GM18505 (cell line): ENCODE results near the gene AP3D1.

ENCODE experiments used
- ATAC-seq: cut with Tn5 transposase; IDR thresholded peaks from one replicate; pipeline ENCODE4 v1.9.1; 2021; ENCODE audit not compliant: unreplicated experiment
- POLR2A ChIP-seq: IDR thresholded peaks from 4 replicates; pipeline ENCODE4 v1.6.1; 2011; ENCODE audit warnings: borderline replicate concordance; ENCODE audit not compliant: insufficient read depth, insufficient read length; ENCODE audit errors: extremely low read depth

Gene AP3D1

DNA sequence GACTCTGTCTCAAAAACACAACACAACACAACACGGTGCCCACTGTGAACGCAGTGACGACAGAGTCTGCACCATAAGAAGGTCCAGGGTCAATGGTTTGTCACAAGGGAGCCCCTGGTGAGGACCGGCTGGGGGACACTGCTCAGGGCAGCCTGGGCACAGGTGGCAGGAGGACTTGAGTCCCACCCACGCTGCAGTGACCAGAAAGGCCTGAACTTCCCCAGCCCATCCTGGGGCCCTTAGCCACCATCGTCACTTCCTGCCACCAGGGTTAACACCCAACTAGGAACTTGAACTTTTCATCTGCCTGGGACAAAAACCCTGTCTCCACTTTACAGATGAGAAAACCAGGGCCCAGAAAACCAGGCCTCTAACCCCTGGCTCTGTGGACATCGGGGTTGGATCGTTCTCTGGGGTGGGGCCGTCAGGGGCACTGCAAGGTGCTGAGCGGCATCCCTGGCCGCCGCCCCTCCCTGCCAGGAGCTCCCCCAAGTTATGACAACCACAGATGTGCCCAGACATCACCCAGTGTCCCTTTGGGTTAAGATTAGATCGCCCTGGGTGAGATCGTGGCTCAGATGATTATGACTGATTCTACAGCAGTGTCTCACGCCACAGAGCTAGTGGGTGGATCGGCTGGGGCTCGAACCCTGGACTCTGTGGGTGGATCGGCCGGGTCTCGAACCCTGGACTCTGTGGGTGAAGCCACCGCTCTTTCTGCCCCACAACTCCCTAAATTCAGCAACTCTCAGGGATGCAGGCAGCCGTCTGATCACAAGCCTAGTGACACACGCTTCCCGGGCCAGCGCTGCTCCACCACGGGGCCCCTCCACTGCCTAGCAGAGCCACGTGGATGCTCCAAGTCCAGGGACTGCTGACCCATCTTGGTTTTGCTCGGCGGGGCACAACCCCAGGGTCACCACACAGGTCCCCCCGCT lies 69.2 kb downstream of the AP3D1 start:
- no peak for ATAC-seq
- TF ChIP-seq POLR2A = peak; percentile 47

DNA sequence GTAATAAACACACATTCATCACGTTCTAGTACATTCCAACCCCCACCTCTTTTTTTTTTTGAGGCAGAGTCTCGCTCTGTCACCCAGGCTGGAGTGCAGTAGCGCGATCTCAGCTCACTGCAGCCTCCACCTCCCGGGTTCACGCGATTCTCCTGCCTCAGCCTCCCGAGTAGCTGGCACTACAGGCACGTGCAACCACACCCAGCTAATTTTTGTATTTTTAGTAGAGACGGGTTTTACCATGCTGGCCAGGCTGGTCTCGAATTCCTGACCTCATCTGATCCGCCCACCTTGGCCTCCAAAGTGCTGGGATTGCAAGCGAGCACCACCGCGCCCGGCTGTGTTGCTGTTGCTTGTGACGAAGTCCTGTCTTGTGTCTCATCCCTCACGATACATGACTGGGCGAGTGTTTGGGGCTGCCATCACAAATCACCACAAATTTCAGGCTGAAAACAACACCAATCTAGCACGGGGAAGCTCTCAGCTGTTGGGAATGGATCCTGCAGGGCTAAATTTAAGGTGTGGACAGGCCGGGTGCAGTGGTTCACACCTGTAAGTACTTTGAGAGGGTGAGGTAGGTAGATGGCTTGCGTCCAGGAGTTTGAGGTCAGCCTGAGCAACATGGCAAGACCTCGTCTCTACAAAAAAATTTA lies 70.9 kb downstream of the AP3D1 start:
- no peak for TF ChIP-seq POLR2A
- ATAC-seq = no peak

DNA sequence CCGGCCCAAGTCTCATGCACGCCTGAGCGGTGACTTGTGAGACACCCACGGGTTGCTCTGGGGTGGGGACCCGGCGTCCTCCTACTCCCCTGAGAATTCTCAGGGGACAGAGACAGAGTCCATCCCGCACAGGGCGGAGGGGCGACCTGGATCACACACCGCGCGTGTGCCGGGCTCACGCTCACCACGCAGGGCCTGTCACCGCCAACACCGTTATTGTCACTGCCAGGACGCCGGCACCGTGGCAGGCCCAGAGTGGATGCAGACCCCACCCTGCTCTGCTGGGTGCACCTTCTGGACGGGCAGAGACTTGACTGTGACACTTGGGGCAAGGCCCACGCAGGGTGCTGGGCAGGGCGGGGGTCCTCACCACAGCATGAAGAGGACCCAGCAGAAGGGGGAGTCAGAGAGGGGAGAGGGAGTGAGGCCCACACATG lies 71.5 kb downstream of the AP3D1 start:
- no peak for ATAC-seq

DNA sequence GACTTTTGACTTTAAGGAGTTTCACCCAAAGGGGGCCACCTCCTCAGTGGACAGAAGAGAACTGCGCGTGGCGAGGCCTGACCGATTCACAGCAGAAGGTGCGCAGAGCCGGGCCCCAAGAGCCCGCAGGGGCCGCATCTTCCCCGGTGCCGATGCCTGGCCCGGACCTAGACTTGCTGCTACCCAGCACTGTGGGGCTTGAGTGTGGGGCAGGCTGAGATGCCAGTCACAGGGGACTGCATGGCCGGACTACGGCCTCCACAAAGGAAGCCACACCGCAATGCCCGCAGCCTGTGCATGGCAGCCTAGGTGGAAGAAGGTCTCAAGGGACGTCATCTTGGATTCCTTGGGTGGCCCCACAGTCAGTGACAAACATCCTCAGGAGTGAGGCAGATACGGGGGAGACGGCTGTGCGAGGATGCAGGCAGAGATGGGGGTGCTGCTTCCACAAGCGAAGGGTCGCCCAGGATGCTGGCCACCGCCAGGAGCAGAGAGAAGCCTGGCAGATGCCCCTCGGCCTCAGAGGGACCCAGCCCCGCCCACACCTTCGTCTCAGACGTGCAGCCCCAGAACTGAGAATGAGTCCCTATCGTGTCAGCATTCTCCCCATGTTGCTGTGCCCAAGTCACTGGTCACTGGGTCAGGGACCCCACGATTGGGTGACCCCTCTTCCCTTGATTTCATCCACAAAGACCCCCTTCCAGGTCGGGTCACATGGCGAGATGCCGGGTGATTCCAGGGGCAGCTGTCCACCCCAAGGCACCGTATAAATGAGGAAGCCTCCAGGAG lies 72.1 kb downstream of the AP3D1 start:
- no peak for ATAC-seq
- TF ChIP-seq POLR2A = no peak

More for the DNA sequence above, 71.5 kb downstream of the AP3D1 start:
- no peak for TF ChIP-seq POLR2A

DNA sequence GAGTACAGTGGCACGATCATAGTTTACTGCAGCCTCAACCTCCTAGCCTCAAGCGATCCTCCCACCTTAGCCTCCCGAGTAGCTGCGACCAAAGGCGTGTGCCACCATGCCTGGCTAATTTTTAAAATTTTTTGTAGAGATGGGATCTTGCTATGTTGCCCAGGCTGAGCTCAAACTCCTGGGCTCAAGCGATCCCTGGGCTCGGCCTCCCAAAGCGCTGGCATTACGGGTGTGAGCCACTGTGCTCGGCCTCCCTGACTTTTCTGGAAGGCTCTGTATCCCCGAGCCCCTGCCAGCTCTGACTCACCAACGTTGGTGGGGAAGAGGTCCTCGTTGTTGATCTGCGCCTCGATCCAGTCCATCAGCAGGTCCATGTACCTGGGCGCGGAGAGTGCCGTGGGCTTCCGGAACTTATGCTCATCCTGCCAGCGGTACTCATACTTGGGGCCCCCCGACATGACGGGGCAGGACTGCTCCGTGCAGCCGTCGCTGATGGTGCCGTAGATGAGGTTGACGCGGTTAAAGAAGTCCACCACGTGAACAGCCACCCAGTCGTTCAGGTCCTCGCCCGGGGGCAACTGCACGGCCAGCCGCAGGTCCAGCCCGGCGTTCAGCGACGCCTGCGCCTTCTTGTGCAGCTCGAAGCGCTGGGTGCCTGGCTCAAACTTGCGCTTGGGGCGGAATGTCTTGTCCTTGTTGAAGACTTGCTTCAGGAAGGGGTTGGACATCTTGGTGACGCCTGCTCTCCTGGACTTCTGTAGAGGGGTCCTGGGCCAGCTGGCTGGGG lies 73.3 kb downstream of the AP3D1 start:
- TF ChIP-seq POLR2A = no peak
- ATAC-seq = no peak

DNA sequence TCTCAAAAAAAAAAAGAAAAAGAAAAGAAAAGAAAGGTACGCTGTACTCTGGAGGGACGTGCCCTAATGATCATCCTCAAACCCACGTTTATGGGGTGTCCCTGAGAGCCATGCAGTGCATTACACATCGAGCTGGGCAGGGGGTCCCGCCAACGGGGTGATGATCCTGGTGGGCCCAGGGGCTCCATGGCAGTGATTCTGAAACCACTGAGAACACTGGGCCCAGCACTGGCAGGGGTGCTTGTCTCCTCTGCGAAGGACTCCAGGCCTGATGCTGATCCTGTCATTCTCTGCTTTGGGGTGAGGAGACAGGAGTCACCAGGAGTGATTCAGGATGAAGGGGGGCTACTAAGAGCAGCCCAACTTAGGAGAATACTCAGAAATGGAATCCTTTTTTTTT lies 74.0 kb downstream of the AP3D1 start:
- no peak for ATAC-seq
- no peak for TF ChIP-seq POLR2A

DNA sequence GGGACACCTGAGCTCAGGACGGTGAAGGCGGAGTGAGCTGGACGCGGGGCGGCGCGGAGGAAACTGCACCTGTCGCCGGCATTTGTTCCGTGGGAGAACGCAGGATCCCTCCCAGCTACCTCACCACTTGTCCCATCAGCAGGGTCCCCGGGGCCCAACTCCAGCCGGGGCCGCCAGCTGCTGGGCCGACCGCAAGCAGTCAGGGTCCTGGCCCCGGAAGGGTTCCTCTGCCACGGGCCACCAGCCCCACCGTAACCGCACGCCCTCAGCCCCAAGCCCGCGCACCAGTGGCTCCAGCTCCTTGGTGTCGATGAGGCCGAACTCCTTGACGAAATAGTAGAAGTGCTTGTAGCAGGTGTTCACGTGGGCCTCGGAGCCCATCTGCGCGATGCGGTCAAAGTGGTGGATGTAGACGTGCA lies 74.8 kb downstream of the AP3D1 start:
- TF ChIP-seq POLR2A = no peak
- ATAC-seq = no peak

DNA sequence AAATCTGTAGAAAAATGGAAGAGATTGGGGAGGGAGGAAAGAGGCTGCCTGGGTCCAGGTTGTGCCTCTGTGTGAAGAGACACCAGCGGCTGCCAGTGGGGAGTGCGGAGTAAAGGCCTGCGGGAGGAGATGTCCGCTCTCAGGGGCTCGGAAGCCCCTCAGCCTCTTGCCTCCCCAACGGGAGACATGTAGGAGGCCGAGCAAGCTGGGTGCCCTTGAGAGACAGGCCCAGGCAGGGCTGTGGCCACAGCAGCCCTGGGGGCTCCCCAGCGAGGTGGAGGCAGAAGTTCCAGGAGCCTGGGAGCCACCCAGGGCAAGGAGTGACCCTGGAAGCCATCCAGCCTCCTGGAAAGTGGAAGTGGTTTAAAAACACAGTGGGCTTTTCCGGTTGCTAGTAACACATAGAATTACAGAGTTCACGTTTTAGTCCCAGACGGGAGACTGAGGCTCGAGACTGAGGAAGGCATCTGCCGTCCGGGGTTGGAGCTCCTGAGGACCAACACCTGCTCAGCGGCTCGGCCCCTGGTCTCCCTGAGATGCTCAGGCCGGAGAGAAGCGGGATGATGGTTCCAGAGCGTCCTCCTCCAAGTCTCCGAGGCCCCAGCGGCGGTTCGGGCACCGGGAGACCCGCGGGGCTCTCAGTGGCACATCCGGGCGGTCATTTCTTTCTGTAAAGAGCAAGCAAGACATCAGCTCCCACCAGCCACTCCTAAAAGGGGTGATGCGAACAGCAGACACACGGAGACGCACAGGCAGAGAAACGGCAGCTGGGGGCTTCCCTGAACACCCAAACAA lies 78.4 kb downstream of the AP3D1 start:
- TF ChIP-seq POLR2A = no peak
- no peak for ATAC-seq

DNA sequence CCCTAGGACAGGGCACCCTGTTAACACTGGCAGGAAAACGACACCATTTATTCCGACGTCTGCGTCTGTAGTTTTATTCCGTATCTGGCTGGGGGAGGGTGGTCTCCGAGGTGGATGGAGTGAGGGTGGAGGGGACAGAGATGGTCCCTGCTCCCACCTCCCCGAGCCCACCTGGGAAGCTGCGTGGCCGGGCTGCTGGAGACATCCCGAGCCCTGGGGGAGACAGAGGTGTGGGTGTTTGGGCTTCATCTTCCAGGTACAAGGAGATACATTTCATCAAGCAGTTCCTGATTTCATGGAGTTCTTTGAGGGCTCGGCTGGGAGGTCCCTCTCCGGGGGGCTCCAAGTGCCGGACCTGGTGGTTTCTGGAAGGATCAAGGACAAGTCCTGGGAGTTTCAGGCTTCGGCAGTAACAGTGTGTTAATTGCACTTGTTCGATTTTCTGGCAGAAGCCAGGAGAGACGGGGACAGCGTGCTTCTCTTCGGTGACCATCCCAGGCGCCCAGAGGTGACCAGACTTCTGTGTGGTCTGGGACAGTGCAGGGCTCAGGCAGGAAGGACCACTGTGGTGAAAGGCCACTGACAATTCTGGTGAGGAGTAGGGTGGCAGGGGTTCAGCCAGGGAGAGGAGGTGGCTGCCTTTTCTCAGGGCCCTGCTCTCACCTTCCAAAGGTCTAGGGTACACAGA lies 80.2 kb downstream of the AP3D1 start:
- no peak for ATAC-seq
- TF ChIP-seq POLR2A = no peak

DNA sequence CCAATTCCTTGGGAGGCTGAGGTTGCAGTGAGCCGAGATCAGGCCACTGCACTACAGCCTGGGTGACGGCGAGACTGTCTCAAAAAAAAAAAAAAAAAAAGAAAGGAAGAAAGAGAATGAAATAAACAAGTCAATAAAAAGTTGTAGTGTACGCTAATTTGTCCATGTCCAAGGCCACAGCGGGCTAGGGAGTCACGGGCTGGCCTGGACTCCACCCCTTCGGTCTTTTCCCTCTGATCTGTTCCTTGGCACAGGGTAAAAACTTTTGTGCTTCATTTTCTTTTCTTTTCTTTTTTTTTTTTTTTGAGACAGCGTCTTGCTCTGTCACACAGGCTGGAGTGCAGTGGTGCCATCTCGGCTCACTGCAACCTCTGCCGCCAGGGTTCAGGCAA lies 80.9 kb downstream of the AP3D1 start:
- ATAC-seq = no peak
- no peak for TF ChIP-seq POLR2A

DNA sequence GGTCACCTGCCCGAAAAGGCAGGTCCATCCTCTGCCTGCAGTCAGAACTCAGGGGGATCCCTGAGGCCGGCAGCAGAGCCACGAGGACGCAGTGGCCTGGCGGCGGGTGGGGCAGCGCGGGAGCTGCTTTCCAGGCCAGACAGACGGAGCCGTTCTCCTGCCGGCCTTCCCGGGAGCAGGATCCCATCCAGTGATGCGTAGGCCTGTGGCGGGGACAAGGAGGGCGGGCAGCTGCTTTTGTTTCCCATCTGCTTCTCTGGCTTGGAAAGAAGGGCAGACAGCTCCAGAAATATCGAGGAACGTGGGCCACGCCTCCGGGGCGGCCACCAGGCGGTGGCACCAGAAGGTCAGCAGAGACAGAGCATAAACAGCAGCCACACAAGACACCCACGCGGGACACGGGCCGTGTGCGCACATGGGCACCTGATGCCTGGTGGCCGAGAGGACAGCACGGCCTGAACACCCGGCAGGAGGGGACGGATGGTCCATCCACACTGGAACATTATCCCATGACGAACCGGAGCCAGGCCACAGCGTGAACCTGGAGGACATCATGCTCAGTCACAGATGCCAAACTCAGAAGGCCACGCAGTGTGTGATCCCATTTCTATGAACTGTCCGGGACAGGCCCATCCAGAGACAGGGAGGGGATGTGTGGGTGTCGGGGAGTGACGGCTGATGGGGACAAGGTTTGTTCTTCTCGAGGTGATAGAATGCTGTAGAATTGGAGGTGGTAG lies 86.4 kb downstream of the AP3D1 start:
- no peak for ATAC-seq
- TF ChIP-seq POLR2A = no peak
